HG03457 (cell line): ENCODE results near the gene HNRNPLL.

Source experiments
- ATAC-seq: cut with Tn5 transposase; IDR thresholded peaks from one replicate; pipeline ENCODE4 v1.9.1; 2021; ENCODE audit warnings: moderate number of reproducible peaks; ENCODE audit not compliant: unreplicated experiment

The HNRNPLL gene

GRCh38 chr2:38533757-38534545, 68.8 kb downstream of the HNRNPLL start:
- no peak for ATAC-seq

- peak; percentile 92 for ATAC-seq
These were observed 69.5 kb downstream of the HNRNPLL start for GRCh38 chr2:38533180-38533579.

GRCh38 chr2:38532366-38532765, 70.4 kb downstream of the HNRNPLL start:
- ATAC-seq: no peak

GRCh38 chr2:38529208-38529607, 73.5 kb downstream of the HNRNPLL start:
- ATAC-seq: no peak

GRCh38 chr2:38528534-38528933, 74.2 kb downstream of the HNRNPLL start:
- ATAC-seq: no peak

- ATAC-seq: no peak
These were observed 74.7 kb downstream of the HNRNPLL start for GRCh38 chr2:38528008-38528442.

- ATAC-seq: no peak
These were observed 75.3 kb downstream of the HNRNPLL start for GRCh38 chr2:38527338-38528007.

GRCh38 chr2:38526195-38526594, 76.5 kb downstream of the HNRNPLL start:
- no peak for ATAC-seq

GRCh38 chr2:38524580-38524979, 78.1 kb downstream of the HNRNPLL start:
- ATAC-seq: no peak

GRCh38 chr2:38523728-38524437, 78.8 kb downstream of the HNRNPLL start:
- ATAC-seq: no peak

- ATAC-seq: no peak
These were observed 79.9 kb downstream of the HNRNPLL start for GRCh38 chr2:38522754-38523349.

- ATAC-seq: no peak
These were observed 80.9 kb downstream of the HNRNPLL start for GRCh38 chr2:38521835-38522234.

- no peak for ATAC-seq
These were observed 85.4 kb downstream of the HNRNPLL start for GRCh38 chr2:38517284-38517683.

GRCh38 chr2:38516526-38516925, 86.2 kb downstream of the HNRNPLL start:
- no peak for ATAC-seq

GRCh38 chr2:38516122-38516521, 86.6 kb downstream of the HNRNPLL start:
- no peak for ATAC-seq

GRCh38 chr2:38515155-38516074, 87.3 kb downstream of the HNRNPLL start:
- ATAC-seq: no peak

- ATAC-seq: no peak
These were observed 88.0 kb downstream of the HNRNPLL start for GRCh38 chr2:38514603-38515154.

GRCh38 chr2:38512211-38512610, 90.5 kb downstream of the HNRNPLL start:
- no peak for ATAC-seq
